ENCODE measurements around the gene POLD3. TPM values are rescaled to one million over a fixed set of nuclear protein-coding genes. Genes with fewer than 3 reads are reported as not detected.
A peak's percentile ranks its signal among the peaks of the same experiment; 100 is the strongest.
"Not testable (repeated sequence)": the region's sequence is repeated elsewhere in the genome, so short reads cannot be mapped to it uniquely, and the experiment has no call there.

POLD3 gene
- total RNA-seq, 1 donor from 2014 or later = 13.5 TPM

DNA sequence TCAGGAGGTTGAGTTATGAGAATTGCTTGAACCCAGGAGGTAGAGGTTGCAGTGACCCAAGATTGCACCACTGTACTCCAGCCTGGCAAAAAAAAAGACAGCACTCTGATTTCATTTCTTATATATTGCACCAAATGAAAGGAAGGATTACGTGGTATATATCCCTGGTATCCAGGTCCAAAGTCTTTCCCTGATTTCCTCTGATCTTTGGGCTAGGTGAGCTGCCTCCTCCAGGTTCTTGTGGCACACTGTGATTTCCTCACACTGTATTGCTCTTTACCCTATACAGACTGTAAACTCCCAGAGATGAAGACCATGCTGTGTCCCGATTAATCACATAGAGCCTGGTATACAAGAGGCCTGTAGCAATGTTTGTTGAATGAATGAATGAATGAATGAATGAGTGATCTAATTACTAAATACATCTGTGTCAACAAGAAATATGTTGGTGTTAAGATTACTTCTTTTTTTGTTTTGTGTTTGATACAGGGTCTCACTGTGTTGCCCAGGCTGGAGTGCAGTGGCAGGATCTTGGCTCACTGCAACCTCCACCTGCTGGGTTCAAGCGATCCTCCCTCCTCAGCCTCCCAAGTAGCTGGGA is 9.3 kb upstream of the POLD3 start:
- H3K27me3 ChIP-seq = no peaks in the 10 kb centered on the region
- TF ChIP-seq POLR2AphosphoS5 (IDR thresholded peaks at IDR 0.05; ENCODE audit: insufficient read depth in 1 of 2, low read depth in 1 of 2) = no peak
- no peak for TF ChIP-seq POLR2A (IDR thresholded peaks at IDR 0.05)
- TF ChIP-seq, protein P1, sequence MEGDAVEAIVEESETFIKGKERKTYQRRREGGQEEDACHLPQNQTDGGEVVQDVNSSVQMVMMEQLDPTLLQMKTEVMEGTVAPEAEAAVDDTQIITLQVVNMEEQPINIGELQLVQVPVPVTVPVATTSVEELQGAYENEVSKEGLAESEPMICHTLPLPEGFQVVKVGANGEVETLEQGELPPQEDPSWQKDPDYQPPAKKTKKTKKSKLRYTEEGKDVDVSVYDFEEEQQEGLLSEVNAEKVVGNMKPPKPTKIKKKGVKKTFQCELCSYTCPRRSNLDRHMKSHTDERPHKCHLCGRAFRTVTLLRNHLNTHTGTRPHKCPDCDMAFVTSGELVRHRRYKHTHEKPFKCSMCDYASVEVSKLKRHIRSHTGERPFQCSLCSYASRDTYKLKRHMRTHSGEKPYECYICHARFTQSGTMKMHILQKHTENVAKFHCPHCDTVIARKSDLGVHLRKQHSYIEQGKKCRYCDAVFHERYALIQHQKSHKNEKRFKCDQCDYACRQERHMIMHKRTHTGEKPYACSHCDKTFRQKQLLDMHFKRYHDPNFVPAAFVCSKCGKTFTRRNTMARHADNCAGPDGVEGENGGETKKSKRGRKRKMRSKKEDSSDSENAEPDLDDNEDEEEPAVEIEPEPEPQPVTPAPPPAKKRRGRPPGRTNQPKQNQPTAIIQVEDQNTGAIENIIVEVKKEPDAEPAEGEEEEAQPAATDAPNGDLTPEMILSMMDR (IDR thresholded peaks at IDR 0.05) = no peak

DNA sequence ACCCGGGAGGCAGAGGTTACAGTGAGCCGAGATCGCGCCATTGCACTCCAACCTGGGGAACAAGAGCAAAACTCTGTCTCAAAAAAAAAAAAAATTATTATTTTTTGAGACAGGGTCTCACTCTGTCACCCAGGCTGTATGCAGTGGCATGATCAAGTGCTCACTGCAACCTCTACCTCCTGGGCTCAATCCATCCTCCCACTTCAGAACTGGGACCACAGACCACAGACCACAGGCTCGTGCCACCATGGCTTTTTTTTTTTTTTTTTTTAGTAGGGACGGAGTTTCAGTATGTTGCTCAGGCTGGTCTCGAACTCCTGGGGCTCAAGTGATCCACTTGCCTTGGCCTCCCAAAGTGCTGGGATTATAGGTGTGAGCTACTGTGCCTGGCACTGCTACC is 1.9 kb upstream of the POLD3 start:
- H3K27me3 ChIP-seq; H3K9me3 ChIP-seq; intact Hi-C loops (cut with DNase I); H3K4me3 ChIP-seq; DNase-seq (ENCODE audit: extremely low spot score in 2 of 2); H3K36me3 ChIP-seq; H3K27ac ChIP-seq: not testable (repeated sequence)
- H3K4me1 ChIP-seq = peaks cover 13% of the 10 kb centered on the region

More for the DNA sequence above, 9.3 kb upstream of the POLD3 start:
- H3K27ac ChIP-seq = no peak overlapping the region
- no peak overlapping the region for H3K4me3 ChIP-seq
- H3K4me1 ChIP-seq = no peaks in the 10 kb centered on the region
- intact Hi-C loops (cut with DNase I) = no loop called here
- no peak for DNase-seq (ENCODE audit: extremely low spot score in 2 of 2)
- H3K36me3 ChIP-seq = no peaks in the 10 kb centered on the region
- H3K9me3 ChIP-seq = no peaks in the 10 kb centered on the region

DNA sequence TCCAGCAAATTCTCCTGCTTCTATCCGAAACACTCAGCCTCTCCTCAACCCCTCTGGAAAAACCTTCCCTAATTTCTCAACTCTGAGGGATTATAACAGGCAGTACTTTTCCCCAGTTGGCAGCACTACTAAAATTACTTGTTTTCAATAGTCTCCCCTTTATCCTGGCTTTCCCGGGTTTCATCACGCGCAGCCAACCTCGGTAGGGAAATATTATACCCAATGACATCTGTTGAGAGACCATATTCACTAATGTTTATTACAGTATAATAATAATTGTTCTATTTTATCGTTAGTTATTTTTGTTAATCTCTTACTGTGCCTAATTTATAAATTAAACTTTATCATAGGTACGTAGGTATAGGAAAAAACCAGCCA is 330 bp upstream of the POLD3 start:
- H3K9me3 ChIP-seq = no peaks in the 10 kb centered on the region
- no peak for DNase-seq (ENCODE audit: extremely low spot score in 2 of 2)
- peaks cover 0 to 2% of the 10 kb centered on the region in 2 donors for H3K36me3 ChIP-seq
- no peaks in the 10 kb centered on the region for H3K27me3 ChIP-seq
- TF ChIP-seq POLR2A (IDR thresholded peaks at IDR 0.05) (no peak), POLR2AphosphoS5 (IDR thresholded peaks at IDR 0.05; ENCODE audit: insufficient read depth in 1 of 2, low read depth in 1 of 2) (no peak)
- TF ChIP-seq, protein P1 (IDR thresholded peaks at IDR 0.05) = no peak
- H3K4me3 ChIP-seq = peak overlapping the region; percentile 56 to 73
- intact Hi-C loops (cut with DNase I) = no loop called here
- H3K27ac ChIP-seq = peak overlapping the region; percentile 68
- H3K4me1 ChIP-seq = peaks cover 13% of the 10 kb centered on the region

DNA sequence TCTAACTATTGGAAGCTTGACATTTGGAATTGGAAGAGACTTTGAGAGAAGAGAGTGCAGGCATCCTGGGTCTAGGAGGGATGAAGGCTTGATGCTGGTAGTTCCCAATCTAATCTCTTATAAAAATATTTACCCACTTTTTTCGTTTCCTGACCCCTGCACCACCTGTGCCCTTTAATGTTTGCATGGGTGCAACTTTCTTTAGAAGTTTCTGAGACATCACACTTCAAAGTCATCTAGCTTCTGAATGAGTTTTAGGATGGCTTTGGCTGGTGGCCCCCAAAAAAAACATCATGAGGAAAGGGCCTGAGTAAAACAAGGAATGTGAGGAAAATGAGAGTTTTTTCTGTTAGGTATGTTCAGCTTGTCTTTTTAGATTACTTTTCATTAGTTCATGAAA is 1.1 kb downstream of the POLD3 start:
- peak overlapping the region; percentile 56 to 73 for H3K4me3 ChIP-seq
- no peak for DNase-seq (ENCODE audit: extremely low spot score in 2 of 2)
- H3K36me3 ChIP-seq = peaks cover 0 to 16% of the 10 kb centered on the region in 2 donors
- TF ChIP-seq, protein P1 (IDR thresholded peaks at IDR 0.05) = no peak
- TF ChIP-seq POLR2AphosphoS5 (IDR thresholded peaks at IDR 0.05; ENCODE audit: insufficient read depth in 1 of 2, low read depth in 1 of 2) (no peak), POLR2A (IDR thresholded peaks at IDR 0.05) (no peak)
- no peak overlapping the region for H3K27ac ChIP-seq
- no peaks in the 10 kb centered on the region for H3K27me3 ChIP-seq
- H3K9me3 ChIP-seq = no peaks in the 10 kb centered on the region
- H3K4me1 ChIP-seq = peaks cover 13% of the 10 kb centered on the region
- intact Hi-C loops (cut with DNase I) = no loop called here

DNA sequence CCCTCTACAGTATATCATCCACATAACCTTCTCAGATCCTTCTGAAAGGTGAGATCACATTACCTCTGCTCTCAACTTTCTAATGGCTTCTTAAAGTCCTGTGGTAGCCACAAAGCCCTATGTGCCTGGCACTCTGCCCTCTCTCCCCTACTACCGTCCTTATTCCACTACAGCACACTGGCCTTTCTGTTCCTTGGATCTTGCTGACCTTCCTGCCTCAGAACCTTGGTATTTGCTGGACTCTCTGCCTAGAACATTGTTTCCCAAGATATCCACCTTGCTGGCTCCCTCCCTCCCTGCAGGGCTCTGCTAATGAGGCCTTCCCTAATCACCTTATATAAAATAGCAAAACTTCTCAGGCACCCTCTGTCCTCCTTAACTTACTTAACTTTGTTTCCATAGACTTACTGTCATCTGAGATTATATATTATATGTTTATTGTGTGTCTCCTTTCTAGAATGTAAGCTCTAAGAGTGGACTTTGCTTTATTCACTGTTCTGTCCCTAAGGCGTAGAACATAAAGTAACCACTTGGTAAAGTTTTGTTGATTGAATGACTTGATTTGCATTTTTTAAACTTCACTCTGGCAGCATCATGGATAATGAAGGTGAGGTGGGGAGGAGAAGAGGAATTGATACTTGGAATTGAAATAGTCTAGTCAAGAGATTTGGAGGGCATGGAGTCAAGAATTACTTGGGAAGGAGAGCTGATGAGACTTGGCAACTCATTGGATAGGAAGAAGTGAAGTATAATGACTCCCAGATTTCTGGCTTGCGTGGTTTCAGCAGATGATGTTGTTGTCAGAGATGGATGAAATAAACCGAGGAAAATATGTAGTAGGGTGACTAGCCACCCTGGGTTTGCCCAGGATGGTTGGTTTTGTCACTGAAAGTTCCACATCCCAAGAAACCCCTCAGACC is 10.5 kb downstream of the POLD3 start:
- TF ChIP-seq, protein P1 (IDR thresholded peaks at IDR 0.05) = no peak
- no peak for TF ChIP-seq POLR2A (IDR thresholded peaks at IDR 0.05)
- no peak for TF ChIP-seq POLR2AphosphoS5 (IDR thresholded peaks at IDR 0.05; ENCODE audit: insufficient read depth in 1 of 2, low read depth in 1 of 2)
- DNase-seq (ENCODE audit: extremely low spot score in 2 of 2) = no peak
- Histone ChIP-seq H3K36me3 (peaks cover 0 to 22% of the 10 kb centered on the region in 2 donors), H3K27ac (no peak overlapping the region), H3K4me3 (no peak overlapping the region), H3K27me3 (no peaks in the 10 kb centered on the region), H3K9me3 (no peaks in the 10 kb centered on the region), H3K4me1 (peaks cover 6% of the 10 kb centered on the region)
- intact Hi-C loops (cut with DNase I) = no loop called here
